Glomerular visceral epithelial cell (primary cell): Measurements from ENCODE around the gene EHMT1.
"Not testable (repeated sequence)": the region's sequence is repeated elsewhere in the genome, so short reads cannot be mapped to it uniquely, and the experiment has no call there.

Experiments used
- DNase-seq: peaks from one replicate; pipeline ENCODE4 v3.0.0-alpha.2; 2016; ENCODE audit errors: extremely low spot score

EHMT1 gene

GRCh38 chr9:137720571-137721110, 101.8 kb downstream of the EHMT1 start:
- no peak for DNase-seq

GRCh38 chr9:137721479-137721878, 102.7 kb downstream of the EHMT1 start:
- no peak for DNase-seq

GRCh38 chr9:137721899-137722298, 103.1 kb downstream of the EHMT1 start:
- no peak for DNase-seq

GRCh38 chr9:137722481-137722880, 103.7 kb downstream of the EHMT1 start:
- DNase-seq: no peak

- not testable (repeated sequence) for DNase-seq
Measured at GRCh38 chr9:137723356-137723755, 104.6 kb downstream of the EHMT1 start.

GRCh38 chr9:137723783-137724445, 105.1 kb downstream of the EHMT1 start:
- DNase-seq: no peak

GRCh38 chr9:137724818-137725240, 106.0 kb downstream of the EHMT1 start:
- DNase-seq: no peak

- no peak for DNase-seq
Measured at GRCh38 chr9:137725598-137725997, 106.8 kb downstream of the EHMT1 start.

GRCh38 chr9:137726336-137726735, 107.5 kb downstream of the EHMT1 start:
- not testable (repeated sequence) for DNase-seq

GRCh38 chr9:137726764-137727163, 108.0 kb downstream of the EHMT1 start:
- DNase-seq: no peak

- no peak for DNase-seq
Measured at GRCh38 chr9:137727716-137728115, 108.9 kb downstream of the EHMT1 start.

GRCh38 chr9:137728444-137729311, 109.9 kb downstream of the EHMT1 start:
- no peak for DNase-seq

GRCh38 chr9:137731216-137731946, 112.6 kb downstream of the EHMT1 start:
- no peak for DNase-seq

GRCh38 chr9:137731947-137732813, 113.4 kb downstream of the EHMT1 start:
- no peak for DNase-seq

- no peak for DNase-seq
Measured at GRCh38 chr9:137733429-137733828, 114.6 kb downstream of the EHMT1 start.

GRCh38 chr9:137734181-137734580, 115.4 kb downstream of the EHMT1 start:
- DNase-seq: no peak

- DNase-seq: not testable (repeated sequence)
Measured at GRCh38 chr9:137738182-137738696, 119.4 kb downstream of the EHMT1 start.

GRCh38 chr9:137738703-137739102, 119.9 kb downstream of the EHMT1 start:
- DNase-seq: no peak

GRCh38 chr9:137739371-137740309, 120.8 kb downstream of the EHMT1 start:
- no peak for DNase-seq

- DNase-seq: no peak
Measured at GRCh38 chr9:137740312-137740711, 121.5 kb downstream of the EHMT1 start.
